GM21786 (cell line): ENCODE measurements around the gene TRIM49B.
"Not testable (repeated sequence)": the region's sequence is repeated elsewhere in the genome, so short reads cannot be mapped to it uniquely, and the experiment has no call there.

Source experiments
- ATAC-seq: cut with Tn5 transposase; IDR thresholded peaks from one replicate; pipeline ENCODE4 v1.9.1; 2021; ENCODE audit not compliant: unreplicated experiment

Gene TRIM49B

GRCh38 chr11:49028523-49028922 lies at the start of gene TRIM49B:
Gene TRIM49B (plus strand): TSS chr11:49028823. CDS start chr11:49031600, 2,777 bp downstream.
- not testable (repeated sequence) for ATAC-seq

- ATAC-seq: not testable (repeated sequence)
Measured at GRCh38 chr11:48983785-48984184, 44.8 kb upstream of the TRIM49B start, which contains the start of gene TRIM51G. Gene TRIM51G (minus strand): TSS chr11:48983885. CDS start chr11:48981695, 2,190 bp downstream.

- ATAC-seq: not testable (repeated sequence)
Measured at GRCh38 chr11:49048229-49048628, 19.6 kb downstream of the TRIM49B start.

GRCh38 chr11:49049821-49050220 lies 21.2 kb downstream of the TRIM49B start:
- not testable (repeated sequence) for ATAC-seq

- not testable (repeated sequence) for ATAC-seq
Measured at GRCh38 chr11:49059012-49059411, 30.4 kb downstream of the TRIM49B start, which contains the start of gene TRIM64C. Gene TRIM64C (minus strand): TSS chr11:49059112. CDS start chr11:49059112, 0 bp downstream.

GRCh38 chr11:49069897-49070296 lies 41.3 kb downstream of the TRIM49B start:
- not testable (repeated sequence) for ATAC-seq
